Heart left ventricle (tissue), 16 donors: ENCODE measurements around the gene TENM3. TPM values are rescaled to one million over a fixed set of nuclear protein-coding genes. Genes with fewer than 3 reads are reported as not detected.

Experiments
- ATAC-seq, 4 donors: fragments of 200-7000 bp; cut with Tn5 transposase; one replicate each; pipeline ENCODE4 v1.9.1; 2020 to 2022; ENCODE audit warnings: moderate library complexity in 4 of 4, mild to moderate bottlenecking in 3 of 4, moderate number of reproducible peaks in 1 of 4
- DNase-seq, 5 donors: peaks; one replicate each; pipeline ENCODE4 v3.0.0-alpha.2; 2020
- H3K27ac ChIP-seq, 12 donors: fragments of 200-600 bp; sonication (generic) in 4 of 12; one replicate each; pipeline versions ENCODE4 v1.5.0 to v1.8.0; 2016 to 2022; ENCODE audit warnings: mild to moderate bottlenecking in 2 of 12
- H3K27me3 ChIP-seq, 9 donors: fragments of 200-600 bp; sonication (generic) in 2 of 9; one replicate each; pipeline versions ENCODE4 v1.5.1 to v1.8.0; 2016 to 2022; ENCODE audit warnings: mild to moderate bottlenecking in 3 of 9
- H3K36me3 ChIP-seq, 9 donors: fragments of 200-600 bp; sonication (generic) in 2 of 9; one replicate each; pipeline versions ENCODE4 v1.5.0 to v1.8.0; 2018 to 2022; ENCODE audit warnings: mild to moderate bottlenecking in 2 of 9
- H3K4me1 ChIP-seq, 12 donors: fragments of 200-600 bp; sonication (generic) in 4 of 12; one replicate each; pipeline versions ENCODE4 v1.5.0 to v1.8.0; 2016 to 2022; ENCODE audit warnings: mild to moderate bottlenecking in 3 of 12
- H3K4me3 ChIP-seq, 12 donors: fragments of 200-600 bp; sonication (generic) in 4 of 12; one replicate each; pipeline versions ENCODE4 v1.5.0 to v1.8.0; 2017 to 2022; ENCODE audit warnings: mild to moderate bottlenecking in 9 of 12, moderate library complexity in 4 of 12
- H3K9me3 ChIP-seq, 12 donors: fragments of 200-600 bp; sonication (generic) in 4 of 12; one replicate each; pipeline versions ENCODE4 v1.5.0 to v1.8.0; 2016 to 2022; ENCODE audit warnings: mild to moderate bottlenecking in 1 of 12
- POLR2A ChIP-seq, 2 donors: fragments of 450-650 bp; IDR thresholded peaks; one replicate each; pipeline ENCODE4 v1.6.1; 2017; ENCODE audit warnings: antibody characterized with exemption in 2 of 2, mild to moderate bottlenecking in 2 of 2, moderate library complexity in 2 of 2
- WGBS, 4 donors: extraction: QIAGEN DNeasy Blood & Tissue Kit in 2 of 4; methylation state at CpG; one replicate each; pipeline versions ENCODE4 v1.1.5 to v1.1.7; 2013 to 2018; 5-methylcytosine and 5-hydroxymethylcytosine counted together
- intact Hi-C, 10 donors: fragments of 100-400 bp; cut with DNase I; formaldehyde crosslinking; loops; one replicate each; pipeline versions ENCODE4 v1.11.1 to v1.14.2; 2022
- polyA plus RNA-seq, 2 donors: library from polyadenylated mRNA; stranded (reverse); fragments of 200-250 nt; gene quantifications; one replicate each; pipeline ENCODE4 v1.2.3, GENCODE V29; 2013
- total RNA-seq, 9 donors: library from RNA; depleted of rRNA in 2 of 9; stranded (reverse); fragments of >200 nt in 2 of 9; fragmentation: NEBNext Ultra II Directional in 3 of 9; extraction: Animal tissue kit (Norgen Biotek cat#: 25700) in 3 of 9; gene quantifications; one replicate each; pipeline versions ENCODE4 v1.1.0 to v1.2.4, GENCODE V29; 2016 to 2023
- TF ChIP-seq, protein P1 (sequence below), 12 donors: fragments of 200-600 bp; sonication (generic) in 4 of 12; IDR thresholded peaks; one replicate each; pipeline versions ENCODE4 v1.5.0 to v1.8.0; 2018 to 2022; ENCODE audit warnings: antibody characterized with exemption in 12 of 12, mild to moderate bottlenecking in 5 of 12
- donor health status: ischemic (EF 13 %, LVEDD 7.1; RV severe dilation, severe dysfunction).
- donor health status: healthy with polysubstance abuse.
- donor health status: DM: no; HTN: yes; CAD: no.
- donor health status: DM: no; HTN: no; CAD: no.
- donor health status: ischemic (EF 25% LVEDD 6.9; RV normal size, moderate dysfunction).
- donor health status: ischemic (EF 25% LVEDD 5.7; RV mildly dilated, moderate dysfunction).
- donor health status: healthy.
- donor health status: DM: yes; HTN: yes; CAD: no.
- donor health status: ischemic (EF 35%, LVEDD 5.7; RV mildly dilated, moderate dysfunction).
- donor health status: nonischemic (EF 11% LVEDD 7.7; RV severe dilation, severe dysfunction).
- donor health status: DM: yes; HTN: yes; CAD: no.
- donor health status: PGD.
- donor health status: ischemic (EF 29% LVEDD 5.4; RV normal size, mild dysfunction).
- donor health status: nonischemic (EF 23%, LVEDD 6.1; RV moderate dilation, normal function).

The TENM3 gene
- total and polyA plus RNA-seq, 11 donors = 0.19 to 10.3 (median 2.5) TPM

DNA sequence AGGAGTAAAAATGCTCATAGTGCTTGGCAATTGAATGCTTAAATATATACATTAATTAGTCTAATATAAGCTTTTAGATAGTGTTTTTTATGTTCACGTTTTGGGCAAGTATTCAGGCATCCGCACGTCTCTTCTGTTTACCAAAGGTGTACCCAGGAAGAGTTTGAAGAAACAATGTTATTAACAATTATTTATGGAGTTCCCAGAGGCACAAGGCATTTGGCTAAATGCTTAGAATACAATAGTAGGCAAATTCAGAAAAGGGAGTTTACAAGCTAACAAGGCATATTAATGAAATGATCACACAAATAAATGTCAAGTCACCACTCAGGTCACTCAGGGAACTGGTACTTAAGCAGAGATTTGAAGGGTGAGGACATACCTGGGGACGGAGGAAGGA lies 294.8 kb downstream of the TENM3 start:
- Histone ChIP-seq H3K4me3 (no peak overlapping the region), H3K36me3 (no peaks in the 10 kb centered on the region), H3K27me3 (no peaks in the 10 kb centered on the region), H3K4me1 (no peaks in the 10 kb centered on the region), H3K27ac (no peak overlapping the region), H3K9me3 (no peaks in the 10 kb centered on the region)
- TF ChIP-seq, protein P1, sequence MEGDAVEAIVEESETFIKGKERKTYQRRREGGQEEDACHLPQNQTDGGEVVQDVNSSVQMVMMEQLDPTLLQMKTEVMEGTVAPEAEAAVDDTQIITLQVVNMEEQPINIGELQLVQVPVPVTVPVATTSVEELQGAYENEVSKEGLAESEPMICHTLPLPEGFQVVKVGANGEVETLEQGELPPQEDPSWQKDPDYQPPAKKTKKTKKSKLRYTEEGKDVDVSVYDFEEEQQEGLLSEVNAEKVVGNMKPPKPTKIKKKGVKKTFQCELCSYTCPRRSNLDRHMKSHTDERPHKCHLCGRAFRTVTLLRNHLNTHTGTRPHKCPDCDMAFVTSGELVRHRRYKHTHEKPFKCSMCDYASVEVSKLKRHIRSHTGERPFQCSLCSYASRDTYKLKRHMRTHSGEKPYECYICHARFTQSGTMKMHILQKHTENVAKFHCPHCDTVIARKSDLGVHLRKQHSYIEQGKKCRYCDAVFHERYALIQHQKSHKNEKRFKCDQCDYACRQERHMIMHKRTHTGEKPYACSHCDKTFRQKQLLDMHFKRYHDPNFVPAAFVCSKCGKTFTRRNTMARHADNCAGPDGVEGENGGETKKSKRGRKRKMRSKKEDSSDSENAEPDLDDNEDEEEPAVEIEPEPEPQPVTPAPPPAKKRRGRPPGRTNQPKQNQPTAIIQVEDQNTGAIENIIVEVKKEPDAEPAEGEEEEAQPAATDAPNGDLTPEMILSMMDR (IDR thresholded peaks at IDR 0.05) = no peak
- TF ChIP-seq POLR2A (IDR thresholded peaks at IDR 0.05) = no peak
- DNase-seq (no peak), ATAC-seq (no peak)
- 81 to 90% (median 84%) methylated on average over 4 of the region's 4 CpGs for WGBS, 4 donors
- intact Hi-C loops = no loop called here

DNA sequence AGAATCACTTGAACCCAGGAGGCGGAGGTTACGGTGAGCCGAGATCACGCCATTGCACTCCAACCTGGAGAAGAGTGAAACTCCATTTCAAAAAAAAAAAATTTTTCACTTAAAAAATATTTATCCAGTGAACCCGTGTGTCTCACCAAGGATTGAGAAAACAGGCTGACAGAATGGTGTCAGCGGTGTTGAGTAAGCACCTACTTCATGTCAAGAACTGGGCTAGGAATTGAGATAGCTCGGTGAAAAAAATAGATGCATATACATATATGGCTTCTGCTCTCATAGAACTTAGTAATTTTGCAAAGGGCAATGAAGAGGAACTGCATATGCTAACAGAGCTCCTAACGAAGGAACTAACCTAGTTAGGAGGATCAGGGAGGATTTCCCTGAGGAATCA lies 297.3 kb downstream of the TENM3 start:
- Histone ChIP-seq H3K27me3 (no peaks in the 10 kb centered on the region), H3K36me3 (no peaks in the 10 kb centered on the region), H3K4me1 (no peaks in the 10 kb centered on the region), H3K4me3 (no peak overlapping the region), H3K27ac (no peak overlapping the region), H3K9me3 (no peaks in the 10 kb centered on the region)
- 90 to 92% (median 91%) methylated on average over 8 of the region's 8 CpGs for WGBS, 4 donors
- TF ChIP-seq POLR2A (IDR thresholded peaks at IDR 0.05) = no peak
- TF ChIP-seq, protein P1 (IDR thresholded peaks at IDR 0.05) = no peak
- ATAC-seq (no peak), DNase-seq (no peak)
- intact Hi-C loops = no loop called here

DNA sequence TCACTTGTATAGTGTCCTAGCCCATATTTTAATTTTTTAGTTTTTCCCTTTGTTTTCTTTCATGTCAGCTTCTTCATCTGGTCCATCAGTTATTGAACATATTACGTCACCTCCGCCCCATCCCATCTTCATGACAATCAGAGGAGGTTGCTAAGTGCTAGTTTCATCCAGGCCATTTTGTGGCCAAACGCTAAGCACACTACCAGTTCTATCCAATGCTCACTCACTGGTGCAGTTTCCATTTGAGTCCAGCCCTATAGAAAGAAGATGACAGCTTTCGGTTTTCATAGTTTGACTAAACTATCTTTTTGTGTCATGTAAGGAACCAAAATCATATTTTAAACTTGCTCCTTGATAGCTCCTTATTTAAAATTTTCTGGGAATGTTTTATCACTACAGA lies 304.2 kb downstream of the TENM3 start:
- Histone ChIP-seq H3K27me3 (no peaks in the 10 kb centered on the region), H3K4me1 (no peaks in the 10 kb centered on the region), H3K27ac (no peak overlapping the region), H3K4me3 (no peak overlapping the region), H3K36me3 (no peaks in the 10 kb centered on the region), H3K9me3 (no peaks in the 10 kb centered on the region)
- intact Hi-C loops = no loop called here
- ATAC-seq (no peak), DNase-seq (no peak)
- TF ChIP-seq, protein P1 (IDR thresholded peaks at IDR 0.05) = no peak
- no peak for TF ChIP-seq POLR2A (IDR thresholded peaks at IDR 0.05)
- 91 to 98% (median 95%) methylated on average over 4 of the region's 4 CpGs for WGBS, 4 donors

DNA sequence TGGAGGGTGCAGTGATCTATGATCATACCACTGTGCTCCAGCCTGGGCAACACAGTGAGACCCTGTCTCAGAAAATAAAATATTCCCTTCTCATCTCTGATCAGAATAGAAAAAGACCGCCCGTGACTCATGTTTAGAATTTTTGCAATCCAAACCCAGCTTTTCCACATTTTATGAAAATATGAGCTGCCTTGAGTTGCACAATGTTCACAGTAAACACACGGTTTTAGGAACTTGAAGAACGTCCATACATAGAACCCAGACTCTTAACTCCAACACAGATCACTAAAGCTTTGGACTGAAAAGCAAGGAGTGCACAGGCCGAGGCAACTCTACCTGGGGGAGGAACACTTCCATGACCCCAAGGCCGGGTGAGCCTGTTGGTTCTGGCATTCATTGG lies 305.0 kb downstream of the TENM3 start:
- H3K4me3 ChIP-seq = no peak overlapping the region
- H3K36me3 ChIP-seq = no peaks in the 10 kb centered on the region
- TF ChIP-seq, protein P1 (IDR thresholded peaks at IDR 0.05) = no peak
- intact Hi-C loops = no loop called here
- no peak for DNase-seq
- no peaks in the 10 kb centered on the region for H3K27me3 ChIP-seq
- H3K9me3 ChIP-seq = no peaks in the 10 kb centered on the region
- no peak overlapping the region for H3K27ac ChIP-seq
- 85 to 93% (median 90%) methylated on average over 6 of the region's 6 CpGs for WGBS, 4 donors
- no peak for ATAC-seq
- no peaks in the 10 kb centered on the region for H3K4me1 ChIP-seq
